VCaP (cell line): Measurements from ENCODE around the gene CDH2.
A peak's percentile ranks its signal among the peaks of the same experiment; 100 is the strongest.

Experiments used
- H3K27ac ChIP-seq: fragments of 450-650 bp; 2 replicates; pipeline ENCODE4 v1.5.1; 2017
- CTCF ChIP-seq: fragments of 450-650 bp; conservative IDR thresholded peaks from 2 replicates; pipeline ENCODE4 v1.5.1; 2017; ENCODE audit warnings: mild to moderate bottlenecking, moderate library complexity

The CDH2 gene

GRCh38 chr18:28193177-28193778 lies 16.3 kb upstream of the CDH2 start:
- no peak for TF ChIP-seq CTCF
- no peak overlapping the region for H3K27ac ChIP-seq

- peak; percentile 81 for TF ChIP-seq CTCF
- no peak overlapping the region for H3K27ac ChIP-seq
Measured at GRCh38 chr18:28189400-28190239, 12.7 kb upstream of the CDH2 start.

- no peak overlapping the region for H3K27ac ChIP-seq
- TF ChIP-seq CTCF: no peak
Measured at GRCh38 chr18:28185121-28185520, 8.2 kb upstream of the CDH2 start.

DNA sequence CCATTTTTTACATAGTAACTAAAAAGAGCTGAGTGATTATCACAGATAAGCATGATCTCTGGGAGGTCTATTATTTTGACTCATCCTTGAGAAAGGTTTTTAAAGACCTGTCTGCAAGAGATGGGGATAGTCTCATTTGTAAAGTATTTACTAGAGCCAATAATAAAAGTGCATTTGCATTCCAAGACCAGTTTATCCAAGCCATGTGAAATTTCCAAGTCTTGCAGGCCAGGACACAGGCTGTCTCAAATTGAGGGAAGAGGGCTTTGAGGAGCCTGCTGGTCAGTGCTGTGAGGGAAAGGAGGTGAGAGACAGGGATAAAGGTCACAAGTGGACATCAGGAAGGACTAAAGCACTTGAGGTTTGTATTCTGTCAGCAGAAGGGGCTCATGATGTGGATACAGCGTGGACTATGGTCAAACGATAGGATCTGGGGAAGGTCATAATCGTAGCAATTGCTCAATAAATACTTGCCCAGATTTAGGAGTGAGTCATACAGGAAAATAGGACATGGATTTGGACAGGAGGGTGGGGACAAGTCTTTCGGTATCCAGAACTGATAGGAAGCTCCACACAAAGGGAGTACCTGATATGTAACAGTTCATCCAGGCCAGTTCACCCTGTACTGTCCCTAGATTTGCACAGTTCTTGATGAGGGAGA lies 6.6 kb upstream of the CDH2 start:
- no peak for TF ChIP-seq CTCF
- no peak overlapping the region for H3K27ac ChIP-seq

DNA sequence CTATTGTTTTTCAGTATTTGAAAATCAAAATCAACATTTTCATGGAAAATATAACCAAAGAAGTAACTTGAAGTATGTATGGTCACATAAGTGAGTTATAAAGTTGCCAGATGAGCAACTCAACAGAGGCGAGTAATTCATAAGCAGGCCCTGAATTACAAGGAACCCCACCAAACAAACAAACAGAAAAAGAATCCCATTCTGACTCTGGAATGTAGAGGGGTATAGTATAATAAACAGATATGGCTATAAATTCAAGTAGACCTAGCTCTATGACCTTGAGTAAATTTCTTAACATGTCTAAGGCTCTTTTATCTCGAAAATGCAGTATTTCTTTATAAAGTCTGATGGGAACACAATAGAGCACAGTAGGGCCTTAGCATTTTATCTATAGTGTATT lies 4.7 kb upstream of the CDH2 start:
- H3K27ac ChIP-seq: no peak overlapping the region
- no peak for TF ChIP-seq CTCF

DNA sequence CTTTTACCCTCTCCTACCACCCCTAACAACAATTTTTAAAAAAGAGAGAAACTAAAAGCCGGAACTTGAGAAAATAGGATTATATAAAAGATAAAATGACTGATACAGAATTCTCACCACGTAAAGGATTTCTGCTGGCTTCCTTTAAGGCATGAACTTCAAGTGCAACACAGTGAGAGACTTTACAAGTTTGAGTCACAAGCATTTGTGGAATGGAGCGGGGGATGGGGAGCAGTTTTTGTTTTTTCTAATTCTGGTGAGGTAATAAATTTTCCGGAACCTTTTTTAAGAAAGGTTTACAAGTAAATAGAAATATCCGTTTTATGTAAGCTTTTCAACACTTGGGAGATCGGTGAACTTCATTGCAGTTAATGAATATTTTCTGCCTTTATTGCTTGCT lies 1.8 kb upstream of the CDH2 start:
- TF ChIP-seq CTCF: no peak
- H3K27ac ChIP-seq: no peak overlapping the region

DNA sequence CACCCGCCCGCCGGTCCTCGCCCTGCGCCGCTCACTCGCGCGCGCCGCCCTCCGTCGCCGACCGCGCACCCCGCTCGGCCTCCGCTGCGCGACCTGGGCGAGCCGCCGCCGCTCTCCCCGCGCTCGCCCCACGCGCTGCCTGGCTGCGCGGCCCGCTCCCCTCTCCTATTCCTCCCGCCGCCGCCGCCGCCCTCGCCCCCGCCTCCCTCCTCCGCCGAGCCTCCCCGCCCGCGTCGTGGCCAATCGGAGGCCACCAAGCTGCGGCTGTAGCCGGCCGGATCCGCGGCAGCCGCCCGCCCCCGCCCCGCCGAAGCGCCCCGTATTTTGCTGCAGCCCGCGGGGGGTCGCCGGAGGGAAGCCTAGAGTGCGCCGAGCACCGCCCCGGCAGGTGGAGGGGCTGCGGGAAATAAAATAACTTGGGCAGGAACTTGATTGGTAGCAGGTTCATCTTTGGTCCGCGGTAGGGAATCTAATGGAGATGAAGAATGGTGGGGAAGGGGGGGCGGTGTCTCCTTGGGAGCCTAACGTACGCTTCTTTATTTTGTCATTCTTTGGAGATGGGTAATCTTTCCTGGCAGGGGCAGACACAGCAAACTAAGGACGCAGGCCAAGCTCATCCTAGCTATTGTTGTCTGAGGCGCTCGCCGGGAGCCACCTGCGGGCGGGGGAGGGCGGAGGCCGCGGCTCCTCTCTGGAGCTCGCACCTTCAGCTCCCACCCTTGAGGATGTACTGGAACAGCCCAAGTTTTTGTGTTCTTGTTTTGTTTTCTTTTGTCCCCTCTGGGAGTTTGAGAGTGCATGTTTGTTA lies 1.1 kb upstream of the CDH2 start:
- peak overlapping the region; percentile 32 for H3K27ac ChIP-seq
- peak; percentile 34; the same call in 1 of the 2 replicates for TF ChIP-seq CTCF
